AG09319 (cell line): ENCODE measurements around the gene CASP8AP2.
"Not testable (repeated sequence)": the region's sequence is repeated elsewhere in the genome, so short reads cannot be mapped to it uniquely, and the experiment has no call there.

Source experiments
- DNase-seq: peaks from one replicate; pipeline ENCODE4 v3.0.0-alpha.2; 2010; ENCODE audit warnings: low read depth; ENCODE audit errors: extremely low read depth
- TF ChIP-seq, protein P1 (sequence below): IDR thresholded peaks from 2 replicates; pipeline ENCODE4 v1.5.1; 2011; ENCODE audit warnings: low read depth, mild to moderate bottlenecking, inconsistent platforms, low read length, moderate library complexity

CASP8AP2 gene

DNA sequence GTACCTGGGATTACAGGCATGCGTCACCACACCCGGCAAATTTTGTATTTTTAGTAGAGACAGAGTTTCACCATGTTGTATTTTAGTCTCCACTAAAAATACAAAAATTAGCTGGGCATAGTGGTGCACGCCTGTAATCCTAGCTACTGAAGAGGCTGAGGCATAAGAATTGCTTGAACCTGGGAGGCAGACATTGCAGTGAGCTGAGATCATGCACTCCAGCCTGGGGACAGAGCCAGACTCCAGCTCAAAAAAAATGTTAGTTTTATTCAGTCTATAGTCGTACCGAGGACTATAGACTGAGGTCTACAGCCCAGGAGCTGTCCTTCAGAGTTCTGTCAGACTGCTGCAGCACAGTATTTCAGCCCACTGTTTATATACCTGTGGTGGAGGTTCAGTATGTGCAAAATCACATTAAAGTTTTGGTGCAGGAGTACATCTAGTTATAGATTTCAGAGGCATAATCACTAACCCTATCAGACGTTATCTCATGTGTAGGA lies 3.6 kb upstream of the CASP8AP2 start:
- DNase-seq = no peak
- TF ChIP-seq, protein P1, sequence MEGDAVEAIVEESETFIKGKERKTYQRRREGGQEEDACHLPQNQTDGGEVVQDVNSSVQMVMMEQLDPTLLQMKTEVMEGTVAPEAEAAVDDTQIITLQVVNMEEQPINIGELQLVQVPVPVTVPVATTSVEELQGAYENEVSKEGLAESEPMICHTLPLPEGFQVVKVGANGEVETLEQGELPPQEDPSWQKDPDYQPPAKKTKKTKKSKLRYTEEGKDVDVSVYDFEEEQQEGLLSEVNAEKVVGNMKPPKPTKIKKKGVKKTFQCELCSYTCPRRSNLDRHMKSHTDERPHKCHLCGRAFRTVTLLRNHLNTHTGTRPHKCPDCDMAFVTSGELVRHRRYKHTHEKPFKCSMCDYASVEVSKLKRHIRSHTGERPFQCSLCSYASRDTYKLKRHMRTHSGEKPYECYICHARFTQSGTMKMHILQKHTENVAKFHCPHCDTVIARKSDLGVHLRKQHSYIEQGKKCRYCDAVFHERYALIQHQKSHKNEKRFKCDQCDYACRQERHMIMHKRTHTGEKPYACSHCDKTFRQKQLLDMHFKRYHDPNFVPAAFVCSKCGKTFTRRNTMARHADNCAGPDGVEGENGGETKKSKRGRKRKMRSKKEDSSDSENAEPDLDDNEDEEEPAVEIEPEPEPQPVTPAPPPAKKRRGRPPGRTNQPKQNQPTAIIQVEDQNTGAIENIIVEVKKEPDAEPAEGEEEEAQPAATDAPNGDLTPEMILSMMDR = no peak

DNA sequence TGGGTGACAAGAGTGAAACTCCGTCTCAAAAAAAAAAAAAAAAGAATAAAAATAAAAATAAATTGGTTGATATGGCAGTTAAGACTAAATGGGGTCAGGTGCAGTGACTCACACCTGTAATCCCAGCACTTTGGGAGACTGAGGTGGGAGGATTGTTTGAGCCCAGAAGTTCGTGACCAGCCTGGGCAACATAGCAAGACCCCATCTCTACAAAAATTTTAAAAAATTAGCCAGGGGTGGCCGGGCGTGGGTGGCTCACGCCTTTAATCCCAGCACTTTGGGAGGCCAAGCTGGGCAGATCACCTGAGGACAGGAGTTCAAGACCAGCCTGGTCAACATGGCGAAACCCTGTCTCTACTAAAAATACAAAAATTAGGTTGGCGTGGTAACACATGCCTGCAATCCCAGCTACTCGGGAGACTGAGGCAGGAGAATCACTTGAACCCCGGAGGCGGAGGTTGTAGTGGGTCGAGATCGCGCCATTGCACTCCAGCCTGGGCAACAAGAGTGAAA lies 1.1 kb upstream of the CASP8AP2 start:
- not testable (repeated sequence) for DNase-seq

DNA sequence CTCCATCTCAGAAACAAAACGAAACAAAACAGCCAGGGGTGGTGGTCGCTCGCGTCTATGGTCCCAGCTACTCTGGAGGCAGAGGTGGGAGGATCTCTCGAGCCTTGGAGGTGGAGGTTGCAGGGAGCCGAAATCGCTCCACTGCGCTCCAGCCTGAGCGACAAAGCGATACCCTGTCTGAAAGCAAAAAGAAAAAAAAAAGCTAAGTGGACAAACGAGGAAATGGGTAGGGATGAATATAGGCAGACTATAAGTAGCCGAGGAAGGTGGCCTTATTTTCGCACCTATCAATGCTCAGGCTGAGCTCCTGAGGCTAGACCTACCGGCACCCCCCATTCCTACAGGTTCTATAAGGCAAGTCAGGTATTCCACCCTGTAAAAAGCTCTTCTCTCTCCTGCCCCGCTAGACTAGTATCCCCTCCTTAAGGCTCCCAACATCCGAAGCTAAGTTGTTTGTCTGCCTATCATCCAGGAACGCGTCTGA lies 650 bp upstream of the CASP8AP2 start:
- DNase-seq = no peak
- TF ChIP-seq, protein P1 = no peak

DNA sequence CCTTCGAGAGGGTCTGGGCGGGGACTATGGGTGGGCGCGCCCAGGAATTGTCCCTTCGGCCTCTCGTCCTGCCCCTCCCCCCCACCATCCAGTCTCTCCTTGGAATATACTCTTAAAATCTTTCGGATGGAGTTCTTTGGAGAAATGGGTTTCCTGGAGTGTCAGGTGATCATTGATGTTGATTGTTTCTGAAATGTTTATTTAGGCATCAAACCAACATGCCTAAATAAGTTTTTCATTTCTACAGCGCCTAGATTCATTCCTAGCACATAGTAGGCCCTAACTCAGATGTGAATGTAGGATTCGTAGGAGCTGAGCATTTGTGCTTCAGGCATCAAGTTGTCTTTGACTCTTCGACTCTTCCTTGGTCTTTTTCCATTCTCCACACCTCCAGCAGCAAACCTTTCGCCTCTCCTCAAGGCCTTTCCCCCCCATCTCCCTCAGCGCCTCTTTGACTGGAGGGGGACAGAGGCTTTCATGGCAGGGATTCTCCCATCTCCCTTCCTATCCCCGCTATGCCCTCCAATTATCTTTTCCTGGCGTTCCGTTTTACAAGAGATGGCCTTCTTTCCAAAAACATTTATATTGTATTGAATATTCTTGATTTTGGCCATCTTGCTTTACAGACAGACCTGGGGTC lies 610 bp downstream of the CASP8AP2 start:
- TF ChIP-seq, protein P1 = no peak
- DNase-seq = no peak

DNA sequence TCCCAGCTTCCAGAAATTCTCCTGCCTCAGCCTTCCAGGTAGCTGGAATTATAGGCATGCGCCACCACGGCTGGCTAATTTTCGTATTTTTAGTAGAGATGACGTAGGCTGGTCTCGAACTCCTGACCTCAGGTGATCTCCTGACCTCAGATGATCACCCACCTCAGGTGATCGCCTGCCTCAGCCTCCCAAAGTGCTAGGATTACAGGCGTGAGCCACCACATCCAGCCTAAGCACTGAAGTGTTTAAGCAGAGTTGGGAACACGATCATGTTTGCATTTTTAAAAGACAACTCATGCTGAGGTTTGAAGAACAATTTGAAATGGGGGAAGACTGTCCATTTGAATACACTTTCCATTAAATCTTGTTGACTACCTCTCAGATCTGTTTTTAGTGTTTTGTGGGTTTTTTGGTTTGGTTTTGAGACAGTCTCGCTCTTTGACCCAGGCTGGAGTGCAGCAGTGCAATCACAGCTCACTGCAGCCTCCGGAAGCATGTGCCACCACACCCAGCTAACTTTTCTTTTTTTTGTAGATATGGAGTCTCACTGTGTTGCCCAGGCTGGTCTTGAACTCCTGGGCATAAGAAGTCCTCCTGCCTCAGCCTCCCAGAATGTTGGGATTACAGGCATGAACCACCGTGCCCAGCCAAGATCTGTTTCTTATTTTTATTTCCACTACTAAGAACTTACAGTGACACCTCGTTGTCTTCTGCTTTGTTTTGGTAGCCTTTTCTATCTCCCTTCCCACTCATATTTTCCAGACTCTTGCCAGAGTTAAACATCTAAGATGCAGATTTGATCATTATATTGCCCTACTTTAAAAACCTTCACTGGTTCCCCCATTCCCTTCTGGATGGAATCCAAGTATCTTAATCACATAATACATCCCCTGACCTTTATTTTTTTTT lies 5.5 kb downstream of the CASP8AP2 start:
- TF ChIP-seq, protein P1 = no peak
- DNase-seq = no peak

DNA sequence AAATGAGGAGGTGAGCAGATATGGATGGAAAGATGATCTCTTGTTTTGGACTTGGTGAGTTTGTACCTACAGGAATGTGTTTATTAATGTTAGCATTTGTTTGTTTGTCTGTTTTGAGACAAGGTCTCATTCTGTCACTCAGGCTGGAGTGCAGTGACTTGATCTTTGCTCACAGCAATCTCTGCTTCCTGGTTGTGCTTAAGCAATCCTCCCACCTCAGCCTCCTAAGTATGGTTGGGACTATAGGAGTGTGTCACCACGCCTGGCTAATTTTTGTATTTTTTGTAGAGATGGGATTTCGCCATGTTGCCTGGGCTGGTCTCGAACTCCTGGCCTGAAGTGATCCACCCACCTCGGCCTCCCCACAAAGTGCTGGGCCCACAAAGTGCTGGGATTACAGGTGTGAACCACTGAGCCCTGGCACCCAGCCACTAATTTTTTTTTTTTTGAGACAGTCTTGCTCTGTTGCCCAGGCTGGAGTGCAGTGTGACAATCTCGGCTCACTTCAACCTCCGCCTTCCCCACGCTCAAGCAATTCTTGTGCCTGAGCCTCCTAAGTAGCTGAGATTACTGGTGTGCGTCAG lies 7.1 kb downstream of the CASP8AP2 start:
- DNase-seq = no peak
- TF ChIP-seq, protein P1 = no peak

DNA sequence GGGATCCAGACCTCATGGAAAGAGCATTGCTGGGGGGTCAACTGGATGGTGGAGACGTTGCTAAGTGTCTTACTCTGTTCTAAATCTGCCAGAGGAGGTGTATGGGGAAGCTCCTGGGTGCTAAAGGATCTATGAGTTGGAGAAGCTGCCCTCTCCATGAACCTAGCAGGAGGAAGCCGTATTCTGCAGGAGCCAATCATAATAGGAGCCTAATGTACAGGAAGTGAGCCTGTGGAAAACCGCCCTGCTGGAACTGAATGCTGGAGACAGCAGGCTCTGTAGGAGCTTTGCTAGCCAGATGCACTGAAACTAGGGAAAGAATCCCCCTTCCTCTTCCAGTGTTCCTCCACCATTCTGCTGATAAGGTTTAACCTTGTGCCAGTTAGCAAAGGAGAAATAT lies 10.9 kb downstream of the CASP8AP2 start:
- TF ChIP-seq, protein P1 = no peak
- no peak for DNase-seq
